HepG2 (cell line): ENCODE measurements around the gene PRDM15. TPM values are rescaled to one million over a fixed set of nuclear protein-coding genes. Genes with fewer than 3 reads are reported as not detected.

Source experiments
- ATAC-seq: fragments of 200-7000 bp; cut with Tn5 transposase; 3 replicates; pipeline ENCODE4 v1.9.1; 2020; ENCODE audit warnings: mild to moderate bottlenecking, moderate library complexity
- BruUV-seq: library from RNA; stranded (reverse); fragments of 400-500 nt; replicated peaks from 2 replicates; lab custom pipeline; 2021; lab: Mats Ljungman, UMichigan
- CTCF ChIA-PET: fragments of 300-600 bp; formaldehyde crosslinking; extraction: SDS; loops from one replicate; lab custom pipeline; 2021; ENCODE audit warnings: low total read pairs, inconsistent platforms, low intra/inter-chr PET ratio; lab: Yijun Ruan, JAX
- POLR2A ChIA-PET: fragments of 350-600 bp; sonication (Branson Sonifier 250); formaldehyde crosslinking; loops from one replicate; lab custom pipeline; 2020; ENCODE audit warnings: antibody characterized with exemption, inconsistent platforms; lab: Yijun Ruan, JAX
- DNase-seq: peaks from one replicate; pipeline ENCODE4 v3.0.0-alpha.2; 2015; ENCODE audit warnings: low spot score
- FAIRE-seq: peaks from 3 replicates; lab custom pipeline; 2011; peaks lifted over from hg19 to GRCh38; lab: Jason Lieb, UNC
- H2AFZ ChIP-seq: one replicate; pipeline ENCODE4 v1.6.1; 2011; ENCODE audit warnings: low read length, inconsistent platforms
- H3K27ac ChIP-seq: fragments of 300-600 bp; 3 replicates; pipeline ENCODE4 v1.8.0; 2011; ENCODE audit warnings: mixed run types, mild to moderate bottlenecking, mixed read lengths, low read length, inconsistent platforms; ENCODE audit not compliant: insufficient read depth; ENCODE audit errors: extremely low read length
- H3K27me3 ChIP-seq, 2 experiments: fragments of 200-600 bp in 1 of 2; 2 replicates in 1 of 2; 3 replicates in 1 of 2; pipeline versions ENCODE4 v1.6.0 to v1.8.0; 2011; ENCODE audit warnings: low read length in 2 of 2, mild to moderate bottlenecking in 2 of 2, moderate library complexity in 2 of 2, inconsistent platforms in 1 of 2; ENCODE audit not compliant: insufficient read depth in 2 of 2, control insufficient read depth in 1 of 2
- H3K36me3 ChIP-seq, 2 experiments: fragments of 200-600 bp in 1 of 2; replicated peaks in 1 of 2; 2 replicates in 1 of 2; 3 replicates in 1 of 2; pipeline versions ENCODE4 v1.5.1 to v1.8.0; 2011; ENCODE audit warnings: low read length in 2 of 2, inconsistent platforms in 1 of 2; ENCODE audit not compliant: insufficient read depth in 2 of 2, control insufficient read depth in 1 of 2
- H3K4me1 ChIP-seq: 2 replicates; pipeline ENCODE4 v1.5.1; 2012; ENCODE audit warnings: low read length, inconsistent platforms; ENCODE audit not compliant: insufficient read depth
- H3K4me2 ChIP-seq: 2 replicates; pipeline ENCODE4 v1.6.0; 2011; ENCODE audit warnings: low read depth, low read length, inconsistent platforms
- H3K4me3 ChIP-seq, 3 experiments: fragments of 200-600 bp in 1 of 3; sonication (generic), shearing (Covaris generic) in 1 of 3; replicated peaks in 1 of 3; 2 replicates each; pipeline ENCODE4 v1.5.1; 2011 to 2016; ENCODE audit warnings: low read length in 3 of 3, inconsistent platforms in 2 of 3, low read depth in 2 of 3, mild to moderate bottlenecking in 2 of 3, control low read depth in 1 of 3, mixed read lengths in 1 of 3; ENCODE audit not compliant: insufficient read depth in 1 of 3
- H3K79me2 ChIP-seq: one replicate; pipeline ENCODE4 v1.6.1; 2011; ENCODE audit warnings: low read length, inconsistent platforms; ENCODE audit not compliant: insufficient read depth
- H3K9ac ChIP-seq: 2 replicates; pipeline ENCODE4 v1.6.0; 2011; ENCODE audit warnings: mild to moderate bottlenecking, low read depth, low read length, inconsistent platforms; ENCODE audit not compliant: insufficient read depth
- H3K9me3 ChIP-seq: 2 replicates; pipeline ENCODE4 v1.5.1; 2012; ENCODE audit warnings: mild to moderate bottlenecking, low read length
- H4K20me1 ChIP-seq: 2 replicates; pipeline ENCODE4 v1.6.0; 2011; ENCODE audit warnings: inconsistent platforms, mild to moderate bottlenecking, low read length, moderate library complexity; ENCODE audit not compliant: insufficient read depth
- FIP1L1 ChIP-seq: fragments of 200-400 bp; formaldehyde crosslinking; IDR thresholded peaks from 2 replicates; pipeline ENCODE4 v1.6.1; 2018; ENCODE audit warnings: low read depth, mild to moderate bottlenecking, low read length, moderate library complexity, borderline replicate concordance; ENCODE audit not compliant: insufficient read depth
- FOXO1 ChIP-seq: sonication (generic); formaldehyde crosslinking; IDR thresholded peaks from 2 replicates; pipeline ENCODE4 v1.4.0; 2020; ENCODE audit warnings: missing genetic modification reagents
- JUND ChIP-seq: sonication (generic); formaldehyde crosslinking; IDR thresholded peaks from 2 replicates; pipeline ENCODE4 v1.8.0; 2022; ENCODE audit warnings: mild to moderate bottlenecking, missing genetic modification reagents
- KLF9 ChIP-seq: IDR thresholded peaks from 2 replicates; pipeline ENCODE4 v1.6.1; 2016; ENCODE audit warnings: low read depth
- MEIS1 ChIP-seq: sonication (generic); formaldehyde crosslinking; IDR thresholded peaks from 2 replicates; pipeline ENCODE4 v1.9.0; 2021; ENCODE audit warnings: mild to moderate bottlenecking, missing genetic modification reagents, moderate library complexity, borderline replicate concordance
- TCF7L2 ChIP-seq: IDR thresholded peaks from 2 replicates; pipeline ENCODE4 v1.6.1; 2011; ENCODE audit warnings: mild to moderate bottlenecking, low read depth, low read length, moderate library complexity
- ZKSCAN1 ChIP-seq: fragments of 150-350 bp; IDR thresholded peaks from 2 replicates; pipeline ENCODE4 v1.6.1; 2014; ENCODE audit warnings: low read length
- ZNF598 ChIP-seq: sonication (generic); formaldehyde crosslinking; IDR thresholded peaks from 2 replicates; pipeline ENCODE4 v1.5.1; 2020; ENCODE audit warnings: mild to moderate bottlenecking, missing genetic modification reagents, borderline replicate concordance
- ZNF703 ChIP-seq: sonication (generic); formaldehyde crosslinking; IDR thresholded peaks from 2 replicates; pipeline ENCODE4 v1.5.1; 2020; ENCODE audit warnings: missing genetic modification reagents, mild to moderate bottlenecking, moderate library complexity, borderline replicate concordance
- WGBS: methylation state at CpG from one replicate; pipeline ENCODE4 v1.1.6; 2017; ENCODE audit warnings: low lambda C conversion rate; 5-methylcytosine and 5-hydroxymethylcytosine counted together
- in situ Hi-C: cut with HindIII; loops from 2 replicates; pipeline ENCODE4 v1.10.0; 2017; ENCODE audit warnings: low pct_unique_long_range_greater_than_20kb; ENCODE audit not compliant: extremely low pct_ligation_motif_present
- intact Hi-C: fragments of 100-400 bp; cut with micrococcal nuclease; formaldehyde crosslinking; loops from one replicate; pipeline ENCODE4 v1.10.0; 2022; ENCODE audit not compliant: unreplicated experiment
- polyA plus RNA-seq, 8 experiments: library from polyadenylated mRNA; depleted of rRNA in 3 of 8; stranded (reverse) in 7 of 8; unstranded in 1 of 8; fragments of >200 nt; fragmentation: Illumina TruSeq in 4 of 8; extraction: Trizol in 4 of 8; gene quantifications; 2 replicates each; pipeline versions ENCODE4 v1.2.1 to v1.2.3, GENCODE V29; 2011 to 2016; ENCODE audit warnings: low read depth in 4 of 8, missing spikeins in 1 of 8, mixed read lengths in 1 of 8; ENCODE audit not compliant: insufficient read depth in 1 of 8
- total RNA-seq, 5 experiments: library from RNA; depleted of rRNA; stranded (reverse); fragments of >200 nt; fragmentation: Illumina TruSeq; extraction: Trizol; gene quantifications; 2 replicates each; pipeline ENCODE4 v1.2.3, GENCODE V29; 2016; ENCODE audit warnings: low read depth in 1 of 5
- TF ChIP-seq, protein P1 (sequence below): sonication (generic); formaldehyde crosslinking; IDR thresholded peaks from 2 replicates; pipeline ENCODE4 v1.5.1; 2020; ENCODE audit warnings: mild to moderate bottlenecking, moderate library complexity, missing genetic modification reagents
- TF ChIP-seq, protein P2 (sequence below), 2 experiments: fragments of 450-650 bp in 1 of 2; sonication (generic) in 1 of 2; formaldehyde crosslinking; IDR thresholded peaks; 2 replicates each; pipeline versions ENCODE4 v1.5.0 to v1.8.0; 2020 to 2022; ENCODE audit warnings: mild to moderate bottlenecking in 1 of 2, missing genetic modification reagents in 1 of 2
- TF ChIP-seq, protein P3 (sequence below): IDR thresholded peaks from 2 replicates; pipeline ENCODE4 v1.6.1; 2016; ENCODE audit warnings: low read depth, borderline replicate concordance

The PRDM15 gene
- total and polyA plus RNA-seq, 2 of the 13 experiments (the other 11 are each of a cell fraction or from before 2014, with no cell fraction given), result 4.0 to 6.9 TPM

DNA sequence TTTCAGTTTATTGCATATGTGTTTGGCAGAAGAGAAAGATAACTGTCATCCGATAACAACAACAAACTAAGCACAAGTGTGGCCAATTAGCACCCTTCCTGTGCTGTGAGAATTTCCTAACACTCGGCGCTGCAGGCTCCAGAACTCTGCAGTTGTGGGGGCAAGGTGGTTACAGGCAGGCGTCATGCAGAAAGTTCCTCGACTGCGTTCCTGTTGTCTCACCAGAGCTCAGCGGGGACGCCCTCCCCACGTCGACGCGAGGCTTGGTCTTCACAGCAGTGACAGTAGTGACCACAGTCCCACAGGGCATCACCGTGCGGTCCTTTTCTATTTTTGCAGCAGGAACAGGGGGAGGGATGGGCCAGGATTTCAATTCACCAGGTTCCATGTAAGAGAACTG is 27.6 kb upstream of the PRDM15 start:
- no peak overlapping the region for H3K4me2 ChIP-seq
- H3K36me3 ChIP-seq, result peaks cover 1 to 40% of the 10 kb centered on the region in 2 experiments; a peak in 4 of 5 replicates
- intact Hi-C loops (no loop called here), in situ Hi-C loops (no loop called here)
- no peak for FAIRE-seq
- no peaks in the 10 kb centered on the region for H3K27me3 ChIP-seq
- DNase-seq, result no peak
- no peak overlapping the region for H3K27ac ChIP-seq
- ATAC-seq, result no peak
- H3K4me1 ChIP-seq, result 0 out of 2 replicates have a peak, but pooled peaks cover 8% of the 10 kb centered on the region
- no peaks in the 10 kb centered on the region for H4K20me1 ChIP-seq
- H3K9ac ChIP-seq, result no peak overlapping the region
- no peak for TF ChIP-seq FIP1L1
- TF ChIP-seq, protein P1, sequence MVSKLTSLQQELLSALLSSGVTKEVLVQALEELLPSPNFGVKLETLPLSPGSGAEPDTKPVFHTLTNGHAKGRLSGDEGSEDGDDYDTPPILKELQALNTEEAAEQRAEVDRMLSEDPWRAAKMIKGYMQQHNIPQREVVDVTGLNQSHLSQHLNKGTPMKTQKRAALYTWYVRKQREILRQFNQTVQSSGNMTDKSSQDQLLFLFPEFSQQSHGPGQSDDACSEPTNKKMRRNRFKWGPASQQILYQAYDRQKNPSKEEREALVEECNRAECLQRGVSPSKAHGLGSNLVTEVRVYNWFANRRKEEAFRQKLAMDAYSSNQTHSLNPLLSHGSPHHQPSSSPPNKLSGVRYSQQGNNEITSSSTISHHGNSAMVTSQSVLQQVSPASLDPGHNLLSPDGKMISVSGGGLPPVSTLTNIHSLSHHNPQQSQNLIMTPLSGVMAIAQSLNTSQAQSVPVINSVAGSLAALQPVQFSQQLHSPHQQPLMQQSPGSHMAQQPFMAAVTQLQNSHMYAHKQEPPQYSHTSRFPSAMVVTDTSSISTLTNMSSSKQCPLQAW (CRISPR knock-in tag), result no peak
- TF ChIP-seq, protein P2, sequence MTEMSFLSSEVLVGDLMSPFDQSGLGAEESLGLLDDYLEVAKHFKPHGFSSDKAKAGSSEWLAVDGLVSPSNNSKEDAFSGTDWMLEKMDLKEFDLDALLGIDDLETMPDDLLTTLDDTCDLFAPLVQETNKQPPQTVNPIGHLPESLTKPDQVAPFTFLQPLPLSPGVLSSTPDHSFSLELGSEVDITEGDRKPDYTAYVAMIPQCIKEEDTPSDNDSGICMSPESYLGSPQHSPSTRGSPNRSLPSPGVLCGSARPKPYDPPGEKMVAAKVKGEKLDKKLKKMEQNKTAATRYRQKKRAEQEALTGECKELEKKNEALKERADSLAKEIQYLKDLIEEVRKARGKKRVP (CRISPR knock-in tag; IDR thresholded peaks at IDR 0.05), result no peak
- TF ChIP-seq, protein P3, sequence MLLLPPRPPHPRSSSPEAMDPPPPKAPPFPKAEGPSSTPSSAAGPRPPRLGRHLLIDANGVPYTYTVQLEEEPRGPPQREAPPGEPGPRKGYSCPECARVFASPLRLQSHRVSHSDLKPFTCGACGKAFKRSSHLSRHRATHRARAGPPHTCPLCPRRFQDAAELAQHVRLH, result no peak
- TF ChIP-seq ZNF598 (CRISPR knock-in tag), result no peak
- TF ChIP-seq ZNF703 (CRISPR knock-in tag), result no peak
- TF ChIP-seq MEIS1 (CRISPR knock-in tag), result no peak
- no peak for TF ChIP-seq JUND (CRISPR knock-in tag)
- TF ChIP-seq KLF9 (CRISPR knock-in tag), result no peak
- TF ChIP-seq FOXO1 (CRISPR knock-in tag), result no peak
- no peak for TF ChIP-seq ZKSCAN1
- no peak for TF ChIP-seq TCF7L2
- no peak overlapping the region for H3K4me3 ChIP-seq
- no TSS peak for BruUV-seq
- no peak overlapping the region for H2AFZ ChIP-seq
- H3K9me3 ChIP-seq, result no peaks in the 10 kb centered on the region
- CTCF ChIA-PET, result no interaction called here
- no peaks in the 10 kb centered on the region for H3K79me2 ChIP-seq
- POLR2A ChIA-PET, result no interaction called here
- 96% methylated on average over 14 of the region's 14 CpGs for WGBS
